ENCODE results near the gene ISG20L2.

DNA sequence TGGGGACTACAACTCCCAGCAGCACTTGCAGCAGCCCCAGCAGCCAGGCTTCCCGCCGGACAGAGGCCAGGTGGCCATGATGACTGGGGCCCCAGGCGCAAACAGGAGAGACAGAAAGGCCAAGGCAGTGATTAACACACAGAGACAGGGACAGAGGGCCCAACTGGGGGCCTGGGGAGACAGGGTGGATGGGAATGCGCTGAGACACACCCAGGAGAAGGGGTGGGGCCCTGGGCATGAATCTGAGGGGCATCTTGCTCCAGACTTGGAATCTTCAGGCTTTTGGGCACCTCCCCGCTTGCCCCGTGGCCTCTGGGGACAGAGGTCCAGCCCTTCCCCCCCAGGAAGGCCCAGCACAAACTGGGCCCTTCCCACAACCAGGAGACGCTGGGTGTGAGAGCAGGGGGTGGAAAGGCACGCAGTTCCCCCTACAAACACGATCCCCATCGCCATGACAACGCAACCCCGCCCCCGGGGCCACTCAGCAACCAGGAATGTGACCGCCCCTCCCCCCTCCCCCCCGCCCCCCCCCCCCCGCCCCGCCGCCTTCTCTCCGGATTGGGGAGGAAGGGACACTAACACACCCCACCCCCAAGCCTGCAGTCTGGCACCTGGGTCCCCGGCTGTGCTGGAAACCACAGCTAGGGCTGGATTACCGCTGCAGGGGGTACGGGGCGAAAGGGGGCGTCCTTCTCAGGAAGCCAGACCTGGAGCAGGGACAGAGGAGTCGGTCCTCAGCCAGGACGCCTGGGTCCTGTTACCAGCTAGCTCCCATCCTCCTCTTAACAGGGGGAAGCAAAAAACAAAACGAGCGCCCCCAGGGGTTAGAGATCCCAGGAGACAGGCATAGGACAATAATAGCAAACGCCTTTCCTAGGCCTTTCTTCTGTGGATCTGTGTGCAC, 18.4 kb upstream of the ISG20L2 start:
- TF ChIP-seq, protein P1, sequence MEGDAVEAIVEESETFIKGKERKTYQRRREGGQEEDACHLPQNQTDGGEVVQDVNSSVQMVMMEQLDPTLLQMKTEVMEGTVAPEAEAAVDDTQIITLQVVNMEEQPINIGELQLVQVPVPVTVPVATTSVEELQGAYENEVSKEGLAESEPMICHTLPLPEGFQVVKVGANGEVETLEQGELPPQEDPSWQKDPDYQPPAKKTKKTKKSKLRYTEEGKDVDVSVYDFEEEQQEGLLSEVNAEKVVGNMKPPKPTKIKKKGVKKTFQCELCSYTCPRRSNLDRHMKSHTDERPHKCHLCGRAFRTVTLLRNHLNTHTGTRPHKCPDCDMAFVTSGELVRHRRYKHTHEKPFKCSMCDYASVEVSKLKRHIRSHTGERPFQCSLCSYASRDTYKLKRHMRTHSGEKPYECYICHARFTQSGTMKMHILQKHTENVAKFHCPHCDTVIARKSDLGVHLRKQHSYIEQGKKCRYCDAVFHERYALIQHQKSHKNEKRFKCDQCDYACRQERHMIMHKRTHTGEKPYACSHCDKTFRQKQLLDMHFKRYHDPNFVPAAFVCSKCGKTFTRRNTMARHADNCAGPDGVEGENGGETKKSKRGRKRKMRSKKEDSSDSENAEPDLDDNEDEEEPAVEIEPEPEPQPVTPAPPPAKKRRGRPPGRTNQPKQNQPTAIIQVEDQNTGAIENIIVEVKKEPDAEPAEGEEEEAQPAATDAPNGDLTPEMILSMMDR (conservative IDR thresholded peaks at IDR 0.05) = peak; percentile 42; the same call in 1 of the 2 replicates
- no peak for TF ChIP-seq EZH2 (IDR thresholded peaks at IDR 0.05; ENCODE audit: low read depth)
